Body of pancreas (tissue), 4 donors: ENCODE results near the gene PTPRT.

ENCODE experiments used
- CTCF ChIP-seq, 7 experiments: fragments of 450-650 bp in 4 of 7; fragments of 200-600 bp in 3 of 7; sonication (generic) in 3 of 7; IDR thresholded peaks; one replicate each; pipeline ENCODE4 v1.5.1; 2016 to 2019; ENCODE audit warnings: antibody characterized with exemption in 7 of 7
- POLR2A ChIP-seq, 3 donors: fragments of 450-650 bp; IDR thresholded peaks; one replicate each; pipeline ENCODE4 v1.6.1; 2016; ENCODE audit warnings: antibody characterized with exemption in 3 of 3, mild to moderate bottlenecking in 2 of 3

- TF ChIP-seq CTCF (IDR thresholded peaks at IDR 0.05): no peak
- no peak for TF ChIP-seq POLR2A (IDR thresholded peaks at IDR 0.05)
These were observed 706.9 kb downstream of the PTPRT start for GRCh38 chr20:42482808-42483207.
